Nephron (organoid): ENCODE data around the gene TRAP1.
A peak's percentile ranks its signal among the peaks of the same experiment; 100 is the strongest.

Experiments
- H3K27ac Mint-ChIP-seq, 3 experiments: 2 replicates each; pipeline ENCODE4 v1.8.0; 2020; ENCODE audit warnings: mixed read lengths in 3 of 3, mild to moderate bottlenecking in 2 of 3, moderate library complexity in 1 of 3
- H3K27me3 Mint-ChIP-seq: 2 replicates; pipeline ENCODE4 v1.8.0; 2021; ENCODE audit warnings: low read depth, mild to moderate bottlenecking, moderate library complexity, mixed read lengths
- H3K36me3 Mint-ChIP-seq: 2 replicates; pipeline ENCODE4 v1.8.0; 2020; ENCODE audit warnings: low read depth, mixed read lengths
- H3K4me1 Mint-ChIP-seq: 2 replicates; pipeline ENCODE4 v1.8.0; 2020; ENCODE audit warnings: mixed read lengths
- H3K4me3 Mint-ChIP-seq, 3 experiments: 2 replicates each; pipeline ENCODE4 v1.8.0; 2020; ENCODE audit warnings: mild to moderate bottlenecking in 3 of 3, mixed read lengths in 3 of 3, moderate library complexity in 2 of 3
- H3K9me3 Mint-ChIP-seq: 2 replicates; pipeline ENCODE4 v1.8.0; 2020; ENCODE audit warnings: mixed read lengths
- CTCF ChIP-seq, 3 experiments: fragments of 200-600 bp; sonication (generic); IDR thresholded peaks; one replicate each; pipeline ENCODE4 v1.5.0; 2021; ENCODE audit warnings: antibody characterized with exemption in 3 of 3; ENCODE audit not compliant: unreplicated experiment in 3 of 3

Gene TRAP1

DNA sequence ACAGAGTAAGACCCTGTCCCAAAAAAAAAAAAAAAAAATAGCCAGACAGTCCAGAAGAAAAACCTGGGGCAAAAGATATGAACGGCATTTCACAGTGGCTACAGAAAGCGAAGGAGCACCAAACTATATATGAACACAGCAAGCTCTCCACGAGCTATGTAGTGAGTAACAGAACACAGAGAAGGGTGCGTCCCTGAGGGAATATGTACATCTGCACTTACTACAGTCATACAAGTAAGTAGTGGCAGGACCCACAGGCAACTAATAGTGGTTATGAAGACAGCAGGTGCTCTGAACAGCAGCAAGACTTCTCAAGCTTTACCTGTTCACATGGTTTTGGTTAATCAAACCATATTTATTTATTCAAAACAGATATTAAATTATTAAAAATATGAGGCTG lies 15.8 kb downstream of the TRAP1 start:
- H3K4me3 Mint-ChIP-seq: no peak overlapping the region
- H3K36me3 Mint-ChIP-seq: peaks cover 8% of the 10 kb centered on the region
- H3K27ac Mint-ChIP-seq: no peak overlapping the region
- no peaks in the 10 kb centered on the region for H3K9me3 Mint-ChIP-seq
- peaks cover 6% of the 10 kb centered on the region for H3K4me1 Mint-ChIP-seq
- H3K27me3 Mint-ChIP-seq: no peaks in the 10 kb centered on the region
- TF ChIP-seq CTCF (IDR thresholded peaks at IDR 0.05; ENCODE audit: unreplicated experiment in 3 of 3): no peak

GRCh38 chr16:3698941-3699340 lies 18.4 kb downstream of the TRAP1 start:
- H3K27me3 Mint-ChIP-seq: no peaks in the 10 kb centered on the region
- TF ChIP-seq CTCF (IDR thresholded peaks at IDR 0.05; ENCODE audit: unreplicated experiment in 3 of 3): no peak
- H3K27ac Mint-ChIP-seq: peak overlapping the region in 1 of 3 experiments; percentile 60
- H3K36me3 Mint-ChIP-seq: peaks cover 11% of the 10 kb centered on the region
- H3K4me1 Mint-ChIP-seq: peaks cover 22% of the 10 kb centered on the region
- no peak overlapping the region for H3K4me3 Mint-ChIP-seq
- H3K9me3 Mint-ChIP-seq: no peaks in the 10 kb centered on the region

DNA sequence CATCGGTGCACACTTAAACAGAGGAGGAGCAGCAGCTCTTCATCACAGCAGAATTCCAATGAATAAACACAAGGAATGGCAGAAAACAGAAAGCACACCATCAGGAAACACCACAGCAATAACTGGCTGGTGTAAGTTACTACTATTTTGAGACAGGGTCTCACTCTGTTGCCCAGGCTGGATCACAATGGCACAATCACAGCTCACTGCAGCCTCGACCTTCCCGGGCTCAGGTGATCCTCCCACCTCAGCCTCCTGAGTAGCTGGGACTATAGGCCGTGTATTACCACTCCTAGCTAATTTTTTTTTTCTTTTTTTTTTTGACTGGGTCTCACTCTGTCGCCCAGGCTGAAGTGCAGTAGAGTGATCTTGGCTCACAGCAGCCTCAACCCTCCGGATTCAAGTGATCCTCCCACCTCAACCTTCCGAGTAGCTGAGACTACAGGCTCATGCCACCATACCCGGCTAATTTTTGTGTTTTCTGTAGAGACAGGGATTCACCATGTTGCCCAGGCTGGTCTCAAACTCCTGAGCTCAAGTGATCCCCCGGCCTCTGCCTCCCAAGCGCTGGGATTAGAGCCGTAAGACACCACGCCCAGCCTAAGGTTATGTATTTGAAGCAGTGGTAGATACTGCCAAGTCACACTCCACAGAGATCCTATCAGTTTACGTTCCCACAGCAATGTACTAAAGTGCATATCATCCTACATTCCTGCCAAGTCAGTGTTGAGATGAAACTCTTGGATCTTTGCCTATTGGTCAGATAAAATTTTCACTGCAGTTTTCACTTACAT lies 20.7 kb downstream of the TRAP1 start:
- no peak for TF ChIP-seq CTCF (IDR thresholded peaks at IDR 0.05; ENCODE audit: unreplicated experiment in 3 of 3)
- no peaks in the 10 kb centered on the region for H3K9me3 Mint-ChIP-seq
- no peaks in the 10 kb centered on the region for H3K27me3 Mint-ChIP-seq
- H3K4me3 Mint-ChIP-seq: peak overlapping the region; percentile 20 to 63 (median 54)
- H3K4me1 Mint-ChIP-seq: peaks cover 26% of the 10 kb centered on the region
- peaks cover 11% of the 10 kb centered on the region for H3K36me3 Mint-ChIP-seq
- peak overlapping the region; percentile 82 to 98 (median 83) for H3K27ac Mint-ChIP-seq

- H3K27me3 Mint-ChIP-seq: no peaks in the 10 kb centered on the region
Measured at GRCh38 chr16:3695610-3696369, 21.5 kb downstream of the TRAP1 start.

GRCh38 chr16:3694051-3694450 lies 23.3 kb downstream of the TRAP1 start:
- H3K9me3 Mint-ChIP-seq: no peaks in the 10 kb centered on the region
- no peak for TF ChIP-seq CTCF (IDR thresholded peaks at IDR 0.05; ENCODE audit: unreplicated experiment in 3 of 3)
- peak overlapping the region in 1 of 3 experiments; percentile 86 for H3K27ac Mint-ChIP-seq
- no peak overlapping the region for H3K4me3 Mint-ChIP-seq
- peaks cover 38% of the 10 kb centered on the region for H3K4me1 Mint-ChIP-seq
- H3K36me3 Mint-ChIP-seq: peaks cover 19% of the 10 kb centered on the region
- H3K27me3 Mint-ChIP-seq: no peaks in the 10 kb centered on the region

More at GRCh38 chr16:3695610-3696369, 21.5 kb downstream of the TRAP1 start:
- Mint-ChIP-seq H3K27ac (peak overlapping the region; percentile 80 to 98 (median 82)), H3K9me3 (no peaks in the 10 kb centered on the region), H3K4me3 (peak overlapping the region; percentile 20 to 63 (median 54)), H3K4me1 (peaks cover 31% of the 10 kb centered on the region), H3K36me3 (peaks cover 12% of the 10 kb centered on the region)
- TF ChIP-seq CTCF (IDR thresholded peaks at IDR 0.05; ENCODE audit: unreplicated experiment in 3 of 3): no peak
